Measurements from ENCODE around the gene LRIT2.

Gene LRIT2

DNA sequence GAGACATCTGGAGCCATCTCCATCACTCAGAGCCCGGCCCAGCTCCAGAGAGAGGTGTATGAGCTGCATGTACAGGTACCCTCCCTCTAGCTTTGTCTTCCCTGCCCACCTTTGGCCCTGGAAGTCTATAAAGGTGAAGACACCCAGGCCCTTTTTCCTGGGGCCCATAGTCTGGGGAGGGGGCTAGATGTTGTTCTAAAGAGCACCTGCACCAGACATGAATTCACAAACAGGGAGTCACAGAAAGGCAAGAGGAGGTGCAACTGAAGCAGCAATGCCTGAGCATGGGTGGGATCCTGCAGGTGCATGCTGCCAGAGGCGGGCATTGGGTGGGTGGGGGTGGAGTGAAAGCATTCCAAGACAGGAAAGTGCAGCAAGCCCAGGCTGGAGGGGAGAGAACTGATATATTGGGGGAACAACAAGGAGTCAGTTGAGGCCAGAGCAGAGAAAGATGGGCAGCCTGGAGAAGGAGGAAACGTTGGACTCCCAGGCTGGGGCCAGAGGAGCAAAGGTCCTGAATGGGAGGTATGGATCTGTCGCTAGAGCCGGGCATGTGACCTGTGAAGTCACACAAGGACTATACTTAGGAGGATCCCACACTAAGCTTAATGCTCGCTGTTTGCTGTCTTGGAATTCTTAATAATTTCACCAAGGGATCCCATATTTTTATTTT, 19.4 kb downstream of the LRIT2 start:
- H2AFZ ChIP-seq (ENCODE audit: low read depth, low read length) = no peak overlapping the region
- no peak for TF ChIP-seq EZH2phosphoT487 (IDR thresholded peaks at IDR 0.05; ENCODE audit: low read depth)
- no peak for TF ChIP-seq CTCF (IDR thresholded peaks at IDR 0.05; ENCODE audit: low read depth, low read length)
- no peaks in the 10 kb centered on the region for H3K9me3 ChIP-seq (ENCODE audit: insufficient read depth, low read length)
- H3K27me3 ChIP-seq (ENCODE audit: low read depth, low read length) = peaks cover 15% of the 10 kb centered on the region; the same call in 1 of the 2 replicates
- H3K27ac ChIP-seq (ENCODE audit: low read length) = no peak overlapping the region
- peaks cover 8% of the 10 kb centered on the region for H3K4me1 ChIP-seq (ENCODE audit: low read length)
- H3K9ac ChIP-seq (ENCODE audit: low read length) = no peak overlapping the region
- no peaks in the 10 kb centered on the region for H4K20me1 ChIP-seq (ENCODE audit: insufficient read depth, low read length)
- no peaks in the 10 kb centered on the region for H3K36me3 ChIP-seq (replicated peaks; ENCODE audit: low read depth, low read length)
- H3K4me2 ChIP-seq (ENCODE audit: low read length) = no peak overlapping the region
- H3K79me2 ChIP-seq (ENCODE audit: low read length) = no peaks in the 10 kb centered on the region
- H3K4me3 ChIP-seq (ENCODE audit: low read length) = no peak overlapping the region

DNA sequence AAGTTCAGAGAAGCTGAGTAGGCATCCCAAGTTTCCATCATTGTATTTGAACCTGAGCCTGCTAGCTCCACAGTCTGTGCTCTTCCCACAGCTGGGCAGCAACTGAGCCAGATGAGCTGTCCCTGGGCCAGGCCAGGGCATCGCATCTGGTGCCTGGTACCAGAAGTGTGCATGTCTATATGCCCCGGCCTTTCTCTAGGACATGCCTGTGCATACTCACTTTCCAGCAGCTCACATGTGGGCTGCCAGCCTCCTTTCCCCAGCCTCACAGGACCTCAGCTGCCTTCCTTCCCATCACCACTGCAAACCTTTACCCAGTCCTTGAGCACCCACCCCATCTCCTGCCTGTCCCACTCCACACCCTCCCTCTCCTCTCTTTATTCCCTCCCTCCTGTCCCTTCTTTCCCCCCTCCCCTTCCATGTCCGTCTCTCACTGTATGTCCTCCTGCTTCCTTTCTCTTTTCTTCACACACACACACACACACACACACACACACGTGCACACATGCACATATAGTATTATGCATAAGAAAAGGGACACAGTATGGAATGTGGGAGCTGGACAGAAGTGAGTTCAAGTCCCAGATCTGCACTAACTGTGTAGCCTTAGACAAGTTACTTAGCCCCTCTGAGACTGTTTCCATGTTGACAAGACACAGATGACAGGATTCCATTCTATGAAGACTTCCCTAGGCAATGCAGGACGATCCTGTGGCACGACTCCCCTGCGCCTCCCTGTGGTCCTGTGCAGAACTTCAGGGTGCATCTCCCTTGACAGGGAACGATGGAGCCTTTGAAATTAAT, 20.1 kb downstream of the LRIT2 start:
- Histone ChIP-seq H3K27me3 (ENCODE audit: low read depth, low read length) (peaks cover 15% of the 10 kb centered on the region; the same call in 1 of the 2 replicates), H3K27ac (ENCODE audit: low read length) (no peak overlapping the region), H3K4me2 (ENCODE audit: low read length) (no peak overlapping the region), H3K4me1 (ENCODE audit: low read length) (peaks cover 14% of the 10 kb centered on the region), H3K79me2 (ENCODE audit: low read length) (no peaks in the 10 kb centered on the region), H3K9ac (ENCODE audit: low read length) (no peak overlapping the region), H3K4me3 (ENCODE audit: low read length) (no peak overlapping the region), H3K9me3 (ENCODE audit: insufficient read depth, low read length) (no peaks in the 10 kb centered on the region), H2AFZ (ENCODE audit: low read depth, low read length) (no peak overlapping the region), H3K36me3 (replicated peaks; ENCODE audit: low read depth, low read length) (no peaks in the 10 kb centered on the region), H4K20me1 (ENCODE audit: insufficient read depth, low read length) (no peaks in the 10 kb centered on the region)
- TF ChIP-seq EZH2phosphoT487 (IDR thresholded peaks at IDR 0.05; ENCODE audit: low read depth) = no peak
- TF ChIP-seq CTCF (IDR thresholded peaks at IDR 0.05; ENCODE audit: low read depth, low read length) = peak; percentile 81

GRCh38 chr10:84204610-84205009, 20.7 kb downstream of the LRIT2 start:
- no peak overlapping the region for H3K9ac ChIP-seq (ENCODE audit: low read length)
- H3K9me3 ChIP-seq (ENCODE audit: insufficient read depth, low read length) = no peaks in the 10 kb centered on the region
- H2AFZ ChIP-seq (ENCODE audit: low read depth, low read length) = no peak overlapping the region
- TF ChIP-seq CTCF (IDR thresholded peaks at IDR 0.05; ENCODE audit: low read depth, low read length) (no peak), EZH2phosphoT487 (IDR thresholded peaks at IDR 0.05; ENCODE audit: low read depth) (no peak)
- H3K4me1 ChIP-seq (ENCODE audit: low read length) = peaks cover 14% of the 10 kb centered on the region
- no peaks in the 10 kb centered on the region for H3K79me2 ChIP-seq (ENCODE audit: low read length)
- no peaks in the 10 kb centered on the region for H4K20me1 ChIP-seq (ENCODE audit: insufficient read depth, low read length)
- H3K4me2 ChIP-seq (ENCODE audit: low read length) = no peak overlapping the region
- peaks cover 15% of the 10 kb centered on the region; the same call in 1 of the 2 replicates for H3K27me3 ChIP-seq (ENCODE audit: low read depth, low read length)
- H3K27ac ChIP-seq (ENCODE audit: low read length) = no peak overlapping the region
- no peaks in the 10 kb centered on the region for H3K36me3 ChIP-seq (replicated peaks; ENCODE audit: low read depth, low read length)
- H3K4me3 ChIP-seq (ENCODE audit: low read length) = no peak overlapping the region

- Histone ChIP-seq H3K4me1 (ENCODE audit: low read length) (peaks cover 14% of the 10 kb centered on the region), H3K36me3 (replicated peaks; ENCODE audit: low read depth, low read length) (no peaks in the 10 kb centered on the region), H3K27me3 (ENCODE audit: low read depth, low read length) (peaks cover 15% of the 10 kb centered on the region; the same call in 1 of the 2 replicates), H3K9me3 (ENCODE audit: insufficient read depth, low read length) (no peaks in the 10 kb centered on the region), H3K79me2 (ENCODE audit: low read length) (no peaks in the 10 kb centered on the region), H3K4me2 (ENCODE audit: low read length) (no peak overlapping the region), H3K4me3 (ENCODE audit: low read length) (no peak overlapping the region), H2AFZ (ENCODE audit: low read depth, low read length) (no peak overlapping the region), H4K20me1 (ENCODE audit: insufficient read depth, low read length) (no peaks in the 10 kb centered on the region), H3K9ac (ENCODE audit: low read length) (no peak overlapping the region), H3K27ac (ENCODE audit: low read length) (no peak overlapping the region)
- TF ChIP-seq EZH2phosphoT487 (IDR thresholded peaks at IDR 0.05; ENCODE audit: low read depth) (no peak), CTCF (IDR thresholded peaks at IDR 0.05; ENCODE audit: low read depth, low read length) (peak; percentile 46)
Measured at GRCh38 chr10:84204122-84204521, 21.2 kb downstream of the LRIT2 start.

Data from OCI-LY3 (cell line).